ENCODE measurements around the gene UBD.

DNA sequence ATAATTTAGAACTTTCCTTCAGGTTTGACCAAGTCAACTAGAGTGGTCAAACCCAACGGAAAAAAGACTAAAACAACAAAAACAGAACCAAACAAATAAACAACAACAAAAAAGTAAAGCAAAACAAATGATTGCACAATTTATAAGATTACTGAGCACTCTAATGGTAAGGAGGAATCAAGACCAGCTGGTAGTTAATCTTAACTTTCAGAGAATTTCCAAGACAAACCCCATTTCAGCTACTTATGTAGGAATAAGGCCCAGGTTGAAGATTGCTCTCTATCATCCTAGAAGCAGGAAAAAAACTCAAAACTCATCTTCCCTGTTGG is 34.3 kb downstream of the UBD start:
- TF ChIP-seq, protein P1, sequence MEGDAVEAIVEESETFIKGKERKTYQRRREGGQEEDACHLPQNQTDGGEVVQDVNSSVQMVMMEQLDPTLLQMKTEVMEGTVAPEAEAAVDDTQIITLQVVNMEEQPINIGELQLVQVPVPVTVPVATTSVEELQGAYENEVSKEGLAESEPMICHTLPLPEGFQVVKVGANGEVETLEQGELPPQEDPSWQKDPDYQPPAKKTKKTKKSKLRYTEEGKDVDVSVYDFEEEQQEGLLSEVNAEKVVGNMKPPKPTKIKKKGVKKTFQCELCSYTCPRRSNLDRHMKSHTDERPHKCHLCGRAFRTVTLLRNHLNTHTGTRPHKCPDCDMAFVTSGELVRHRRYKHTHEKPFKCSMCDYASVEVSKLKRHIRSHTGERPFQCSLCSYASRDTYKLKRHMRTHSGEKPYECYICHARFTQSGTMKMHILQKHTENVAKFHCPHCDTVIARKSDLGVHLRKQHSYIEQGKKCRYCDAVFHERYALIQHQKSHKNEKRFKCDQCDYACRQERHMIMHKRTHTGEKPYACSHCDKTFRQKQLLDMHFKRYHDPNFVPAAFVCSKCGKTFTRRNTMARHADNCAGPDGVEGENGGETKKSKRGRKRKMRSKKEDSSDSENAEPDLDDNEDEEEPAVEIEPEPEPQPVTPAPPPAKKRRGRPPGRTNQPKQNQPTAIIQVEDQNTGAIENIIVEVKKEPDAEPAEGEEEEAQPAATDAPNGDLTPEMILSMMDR (IDR thresholded peaks at IDR 0.05) = no peak
- no peak for TF ChIP-seq POLR2A (IDR thresholded peaks at IDR 0.05)

Data from uterus (tissue), 2 donors.